Endothelial cell (in vitro differentiated cells): ENCODE data around the gene VPS18. TPM values are rescaled to one million over a fixed set of nuclear protein-coding genes. Genes with fewer than 3 reads are reported as not detected.

Experiments
- DNase-seq: peaks from one replicate; pipeline ENCODE4 v3.0.0; 2021; ENCODE audit warnings: low spot score
- H3K27ac Mint-ChIP-seq: one replicate; pipeline ENCODE4 v1.8.0; 2021; ENCODE audit warnings: mixed read lengths, inconsistent platforms; ENCODE audit not compliant: unreplicated experiment
- H3K27me3 Mint-ChIP-seq: one replicate; pipeline ENCODE4 v1.8.0; 2021; ENCODE audit warnings: mild to moderate bottlenecking, moderate library complexity, mixed read lengths, inconsistent platforms; ENCODE audit not compliant: unreplicated experiment
- H3K36me3 Mint-ChIP-seq: one replicate; pipeline ENCODE4 v1.8.0; 2021; ENCODE audit warnings: mild to moderate bottlenecking, low read depth, mixed read lengths, inconsistent platforms; ENCODE audit not compliant: unreplicated experiment
- H3K4me1 Mint-ChIP-seq: one replicate; pipeline ENCODE4 v1.8.0; 2021; ENCODE audit warnings: mild to moderate bottlenecking, mixed read lengths, inconsistent platforms; ENCODE audit not compliant: unreplicated experiment
- H3K4me3 Mint-ChIP-seq: one replicate; pipeline ENCODE4 v1.8.0; 2021; ENCODE audit warnings: mild to moderate bottlenecking, mixed read lengths, inconsistent platforms; ENCODE audit not compliant: unreplicated experiment
- H3K9me3 Mint-ChIP-seq: one replicate; pipeline ENCODE4 v1.8.0; 2021; ENCODE audit warnings: mixed read lengths, inconsistent platforms; ENCODE audit not compliant: unreplicated experiment
- CTCF ChIP-seq: fragments of 200-600 bp; sonication (generic); IDR thresholded peaks from one replicate; pipeline ENCODE4 v1.5.0; 2021; ENCODE audit warnings: antibody characterized with exemption; ENCODE audit not compliant: unreplicated experiment
- total RNA-seq: library from RNA; stranded (reverse); fragmentation: NEBNext Ultra II Directional; extraction: Animal tissue kit (Norgen Biotek cat#: 25700); gene quantifications from one replicate; pipeline ENCODE4 v1.2.1, GENCODE V29; 2021; ENCODE audit not compliant: unreplicated experiment

VPS18 gene
- total RNA-seq, 1 donor from 2014 or later: 39.2 TPM

DNA sequence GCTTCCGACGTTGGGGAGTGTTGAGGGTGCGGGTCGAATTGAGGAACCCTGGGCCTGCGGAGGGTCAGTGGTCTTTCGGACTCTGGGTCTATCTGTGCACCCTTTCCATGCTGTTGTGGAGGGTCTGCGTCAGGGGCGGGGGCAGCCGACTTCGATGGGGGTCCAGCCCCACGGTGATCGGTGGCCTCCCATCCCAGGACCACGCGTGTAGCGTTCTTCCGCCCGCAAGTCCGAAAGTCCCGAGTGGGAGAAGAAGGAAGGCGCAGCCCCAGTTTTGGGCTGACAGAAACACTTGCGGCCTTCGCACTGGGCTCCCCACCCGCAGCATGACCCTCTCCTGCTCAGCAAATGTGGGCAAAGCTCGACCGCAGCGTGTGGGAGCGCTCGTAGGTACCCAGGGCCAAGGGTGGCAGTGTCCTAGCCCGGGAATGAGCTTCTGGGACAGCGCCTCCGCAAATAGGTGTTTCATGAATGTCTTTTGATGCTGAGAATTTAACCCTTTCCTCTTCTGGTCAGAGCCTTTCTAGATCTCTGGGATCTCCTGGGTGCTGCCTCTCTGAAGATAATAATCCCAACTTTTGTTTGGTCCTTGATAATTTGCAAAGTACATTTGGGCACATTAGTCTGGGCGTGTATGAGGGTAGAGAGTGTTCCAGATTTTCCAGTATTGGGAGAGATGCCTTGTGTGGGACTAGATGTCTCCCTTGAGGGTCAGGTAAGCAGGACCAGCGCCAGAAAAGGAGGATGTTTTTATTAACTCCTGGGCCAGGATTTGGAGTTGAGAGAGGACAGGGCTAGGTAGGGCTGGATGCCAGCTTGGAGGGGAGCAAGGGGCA lies 32.6 kb downstream of the VPS18 start:
- peak overlapping the region; percentile 49 for H3K27ac Mint-ChIP-seq
- peaks cover 55% of the 10 kb centered on the region for H3K4me1 Mint-ChIP-seq
- H3K9me3 Mint-ChIP-seq: no peaks in the 10 kb centered on the region
- H3K27me3 Mint-ChIP-seq: peaks cover 34% of the 10 kb centered on the region
- peak overlapping the region; percentile 92 for H3K4me3 Mint-ChIP-seq
- DNase-seq: no peak
- no peak for TF ChIP-seq CTCF
- H3K36me3 Mint-ChIP-seq: peaks cover 43% of the 10 kb centered on the region

- peak overlapping the region; percentile 92 for H3K4me3 Mint-ChIP-seq
- peaks cover 38% of the 10 kb centered on the region for H3K27me3 Mint-ChIP-seq
- H3K9me3 Mint-ChIP-seq: no peaks in the 10 kb centered on the region
- DNase-seq: no peak
- H3K27ac Mint-ChIP-seq: peak overlapping the region; percentile 49
- H3K36me3 Mint-ChIP-seq: peaks cover 49% of the 10 kb centered on the region
- peaks cover 55% of the 10 kb centered on the region for H3K4me1 Mint-ChIP-seq
- no peak for TF ChIP-seq CTCF
Measured at GRCh38 chr15:40927495-40927872, 33.2 kb downstream of the VPS18 start.

- H3K4me1 Mint-ChIP-seq: peaks cover 54% of the 10 kb centered on the region
- peak; percentile 58 for DNase-seq
- H3K9me3 Mint-ChIP-seq: no peaks in the 10 kb centered on the region
- H3K27ac Mint-ChIP-seq: no peak overlapping the region
- peak overlapping the region; percentile 97 for H3K4me3 Mint-ChIP-seq
- H3K27me3 Mint-ChIP-seq: peaks cover 35% of the 10 kb centered on the region
- TF ChIP-seq CTCF: no peak
- peaks cover 53% of the 10 kb centered on the region for H3K36me3 Mint-ChIP-seq
Measured at GRCh38 chr15:40927873-40928806, 33.9 kb downstream of the VPS18 start.

GRCh38 chr15:40928821-40929659 lies 34.8 kb downstream of the VPS18 start, which contains the start of gene DLL4:
Gene DLL4 (plus strand): TSS chr15:40929340. CDS start chr15:40929669, 329 bp downstream.
- H3K9me3 Mint-ChIP-seq: no peaks in the 10 kb centered on the region

More at GRCh38 chr15:40928821-40929659, 34.8 kb downstream of the VPS18 start, which contains the start of gene DLL4:
- Mint-ChIP-seq H3K27ac (peak within 1 kb of the TSS; percentile 95), H3K4me1 (peaks cover 55% of the 10 kb centered on the region), H3K27me3 (peaks cover 42% of the 10 kb centered on the region), H3K4me3 (peak within 1 kb of the TSS; percentile 97), H3K36me3 (peaks cover 61% of the 10 kb centered on the region)
- peak; percentile 37 for TF ChIP-seq CTCF
- peak; percentile 97 for DNase-seq
